HG02610 (cell line): Measurements from ENCODE around the gene SYT15B.
"Not testable (repeated sequence)": the region's sequence is repeated elsewhere in the genome, so short reads cannot be mapped to it uniquely, and the experiment has no call there.

Experiments
- ATAC-seq: cut with Tn5 transposase; IDR thresholded peaks from one replicate; pipeline ENCODE4 v1.9.1; 2021; ENCODE audit warnings: mild to moderate bottlenecking, moderate library complexity; ENCODE audit not compliant: unreplicated experiment

Gene SYT15B

DNA sequence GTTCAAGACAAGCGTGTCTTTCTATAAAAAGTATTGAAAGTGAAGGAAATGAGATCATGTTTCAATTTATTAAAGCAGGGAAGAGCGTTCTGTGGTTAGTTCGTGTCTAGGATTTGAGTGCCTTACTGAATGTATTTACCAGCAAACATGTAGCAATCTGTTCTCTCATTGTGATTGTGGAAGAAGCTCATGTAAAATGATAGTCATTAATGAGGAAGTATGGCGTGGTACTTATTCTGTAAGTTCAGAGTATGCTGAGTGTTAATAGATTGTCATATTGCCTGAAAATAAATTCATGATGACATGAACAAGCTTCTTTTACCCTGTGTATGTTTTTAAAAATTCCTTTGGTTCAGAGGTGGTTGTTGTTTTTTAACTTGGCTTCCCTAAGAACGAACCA lies 32.5 kb downstream of the SYT15B start:
- not testable (repeated sequence) for ATAC-seq

DNA sequence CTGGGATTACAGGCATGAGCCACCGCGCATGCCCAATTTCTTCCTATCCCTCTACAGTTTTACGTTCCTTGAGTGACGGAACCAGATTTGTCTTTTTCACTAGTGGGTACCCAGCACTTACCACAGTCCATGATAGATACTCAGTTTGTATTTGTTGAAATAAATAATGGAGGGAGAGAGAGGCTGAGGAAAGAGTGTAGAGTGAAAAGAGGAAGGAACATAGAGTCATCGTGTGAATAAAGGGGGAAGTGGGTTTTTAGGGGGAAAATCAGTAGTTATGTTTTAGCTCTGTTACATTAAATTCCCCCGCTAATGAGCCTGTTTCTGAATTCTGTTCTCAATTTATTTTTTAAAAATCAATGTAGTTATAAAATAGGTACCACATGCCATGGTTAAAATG lies 37.7 kb downstream of the SYT15B start:
- ATAC-seq, result not testable (repeated sequence)

DNA sequence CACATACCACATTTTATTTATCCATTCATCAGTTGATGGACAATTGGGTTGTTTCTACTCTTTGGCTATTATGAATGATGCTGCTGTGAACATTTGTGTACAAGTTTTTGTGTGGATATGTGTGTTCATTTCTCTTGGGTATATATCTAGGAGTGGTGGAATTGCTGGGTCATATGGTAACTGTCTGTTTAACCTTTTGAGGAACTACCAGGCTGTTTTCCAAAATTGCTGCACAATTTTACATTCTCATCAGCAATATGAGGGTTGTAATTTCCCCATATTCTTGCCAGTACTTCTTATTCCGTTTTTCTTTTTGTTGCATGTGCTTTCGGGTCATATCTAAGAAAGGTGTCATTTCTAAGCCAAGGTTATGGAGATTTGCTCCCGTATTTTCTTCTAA lies 38.3 kb downstream of the SYT15B start:
- not testable (repeated sequence) for ATAC-seq

DNA sequence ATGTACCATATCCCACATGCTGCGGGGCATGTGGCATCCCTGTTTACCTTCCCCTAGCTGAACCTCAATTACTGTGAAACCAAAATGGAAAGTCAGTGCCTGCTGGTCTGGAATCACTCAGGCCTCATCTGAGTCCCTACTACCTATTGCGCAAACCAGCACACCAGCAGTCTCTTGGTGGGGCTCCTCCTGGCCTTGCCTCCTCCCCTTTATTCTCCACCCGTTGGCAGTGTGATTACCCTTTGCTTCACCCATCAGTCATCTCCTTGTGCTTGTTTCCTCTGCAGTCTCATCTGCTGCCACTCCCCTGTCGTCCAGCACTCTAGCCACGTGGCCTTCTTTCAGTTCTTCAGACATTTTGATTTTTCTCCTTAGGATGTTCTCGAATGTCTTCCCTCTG lies 39.3 kb downstream of the SYT15B start:
- ATAC-seq, result not testable (repeated sequence)

DNA sequence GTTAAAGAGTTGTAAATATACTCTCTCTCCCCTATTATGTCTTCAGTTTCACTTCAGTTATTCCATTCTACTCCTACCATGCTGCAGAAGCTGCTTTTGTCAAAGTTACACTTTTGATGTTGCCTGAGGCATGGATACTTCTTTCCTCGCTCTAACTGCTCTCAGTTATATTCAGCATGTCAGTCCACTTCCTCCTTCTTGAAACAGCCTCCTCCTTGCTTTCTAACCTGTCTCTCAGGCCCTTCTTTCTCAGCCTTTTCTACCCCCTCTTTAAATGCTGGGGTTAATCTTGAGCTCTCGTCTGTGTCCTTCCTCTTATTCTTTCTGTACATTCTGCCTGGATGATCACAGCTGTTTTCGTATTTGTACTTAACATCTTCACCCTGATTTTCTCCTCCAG lies 40.0 kb downstream of the SYT15B start:
- not testable (repeated sequence) for ATAC-seq

DNA sequence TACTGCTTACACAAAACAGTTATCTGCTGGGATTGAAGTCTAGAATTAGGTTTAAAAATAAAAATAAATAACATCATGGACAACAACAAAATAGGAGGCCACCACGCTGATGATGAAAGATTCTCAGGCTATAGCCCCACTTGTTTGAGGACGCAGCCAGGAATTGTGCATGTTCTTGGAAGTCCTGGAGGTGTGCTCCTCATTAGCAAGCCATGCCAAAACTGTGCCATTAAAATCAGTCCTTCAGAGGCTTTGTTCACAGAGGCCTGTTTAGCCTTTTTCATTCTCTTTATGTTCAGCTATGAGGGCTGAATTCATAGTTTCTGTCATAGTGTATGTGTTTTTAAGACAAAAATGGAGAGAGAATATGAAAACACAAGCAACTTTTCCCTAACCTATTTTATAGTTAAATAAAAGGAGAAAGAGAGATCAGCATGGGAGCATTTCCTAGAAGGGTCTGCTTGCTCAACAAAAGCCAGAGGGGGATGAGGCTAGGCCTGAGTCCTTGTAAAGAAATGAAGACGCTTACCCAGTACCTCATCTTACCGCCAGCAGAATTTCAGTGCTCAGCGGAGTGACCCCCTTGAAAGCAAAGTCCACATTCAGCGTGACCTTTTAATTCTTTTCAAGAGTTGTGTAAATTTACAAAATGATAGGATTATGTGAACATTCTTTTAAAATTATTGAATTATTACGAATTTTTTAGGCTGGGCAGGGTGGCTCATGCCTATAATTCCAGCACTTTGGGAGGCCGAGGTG lies 46.2 kb downstream of the SYT15B start:
- not testable (repeated sequence) for ATAC-seq
